Smooth muscle cell of the coronary artery (primary cell): ENCODE data around the gene MINK1. TPM values are rescaled to one million over a fixed set of nuclear protein-coding genes. Genes with fewer than 3 reads are reported as not detected.

ENCODE experiments used
- total RNA-seq: library from RNA; depleted of rRNA; stranded (reverse); fragments of >200 nt; gene quantifications from 2 replicates; pipeline ENCODE4 v1.2.3, GENCODE V29; 2014; ENCODE audit warnings: low replicate concordance

The MINK1 gene
- 20.7 and 36.0 TPM in 2 replicates for total RNA-seq

GRCh38 chr17:4833178-4833940, at the start of gene MINK1:
MINK1 (plus strand) TSS chr17:4833340; CDS start chr17:4833584, 244 bp downstream.

GRCh38 chr17:4786106-4786511, 47.0 kb upstream of the MINK1 start, which contains the start of gene VMO1:
VMO1 (minus strand) TSS chr17:4786364; CDS start chr17:4786352, 12 bp downstream.

GRCh38 chr17:4788807-4789700, 44.1 kb upstream of the MINK1 start, which contains the start of gene GLTPD2:
GLTPD2 (plus strand) TSS chr17:4788964; CDS start chr17:4789012, 48 bp downstream.

GRCh38 chr17:4802228-4802627, 30.9 kb upstream of the MINK1 start, which contains the start of gene C17orf114:
C17orf114 (minus strand) TSS chr17:4802328.

GRCh38 chr17:4806777-4807604, 26.1 kb upstream of the MINK1 start, which contains the start of gene PLD2:
PLD2 (plus strand) TSS chr17:4807152; CDS start chr17:4807773, 621 bp downstream.

GRCh38 chr17:4899341-4900230, 66.4 kb downstream of the MINK1 start, which contains the start of gene C17orf107:
C17orf107 (plus strand) TSS chr17:4899536; CDS start chr17:4899763, 227 bp downstream.

GRCh38 chr17:4903051-4903818, 70.1 kb downstream of the MINK1 start, which contains the start of gene CHRNE:
CHRNE (minus strand) TSS chr17:4903098; CDS start chr17:4903063, 35 bp downstream.

GRCh38 chr17:4931963-4932362, 98.8 kb downstream of the MINK1 start, which contains the start of gene GP1BA:
GP1BA (plus strand) TSS chr17:4932277; CDS start chr17:4932605, 328 bp downstream.

GRCh38 chr17:4939796-4940554, 106.8 kb downstream of the MINK1 start, which contains the start of the genes RNF167 and SLC25A11:
RNF167 (plus strand) TSS chr17:4940268; CDS start chr17:4940910, 642 bp downstream.
SLC25A11 (minus strand) TSS chr17:4940046; CDS start chr17:4939910, 136 bp downstream.

Other genes starting within 250 kb of the MINK1 start
- gene SMTNL2, start 248.8 kb upstream of the MINK1 start, total RNA-seq, result 0.12 TPM in 1 of 2 replicates, not detected in the other
- gene ALOX15, start 191.7 kb upstream of the MINK1 start, total RNA-seq, result not detected in 2 replicates
- gene PELP1, start 129.2 kb upstream of the MINK1 start, total RNA-seq, result 6.4 and 10.1 TPM in 2 replicates
- gene ARRB2, start 122.7 kb upstream of the MINK1 start, total RNA-seq, result 1.7 and 3.9 TPM in 2 replicates
- gene MED11, start 101.9 kb upstream of the MINK1 start, total RNA-seq, result 10.1 and 12.1 TPM in 2 replicates
- gene ZMYND15, start 93.5 kb upstream of the MINK1 start, total RNA-seq, result 0.23 TPM in 1 of 2 replicates, not detected in the other
- 0.59 and 0.83 TPM in 2 replicates for gene CXCL16, start 93.4 kb upstream of the MINK1 start, total RNA-seq
- not detected in 2 replicates for gene TM4SF5, start 61.5 kb upstream of the MINK1 start, total RNA-seq
- gene VMO1, start 47.0 kb upstream of the MINK1 start, total RNA-seq, result 0.08 and 0.23 TPM in 2 replicates
- not detected in 2 replicates for gene GLTPD2, start 44.4 kb upstream of the MINK1 start, total RNA-seq
- gene PSMB6, start 37.2 kb upstream of the MINK1 start, total RNA-seq, result 121 and 237 TPM in 2 replicates
- 15.1 and 16.5 TPM in 2 replicates for gene PLD2, start 26.2 kb upstream of the MINK1 start, total RNA-seq
- gene C17orf107, start 66.2 kb downstream of the MINK1 start, total RNA-seq, result 2.1 and 7.4 TPM in 2 replicates
- 0.38 and 0.47 TPM in 2 replicates for gene CHRNE, start 69.8 kb downstream of the MINK1 start, total RNA-seq
- gene GP1BA, start 98.9 kb downstream of the MINK1 start, total RNA-seq, result not detected in 2 replicates
- 51.1 and 76.2 TPM in 2 replicates for gene SLC25A11, start 106.7 kb downstream of the MINK1 start, total RNA-seq
- gene RNF167, start 106.9 kb downstream of the MINK1 start, total RNA-seq, result 12.1 and 13.3 TPM in 2 replicates
- 665 and 1,065 TPM in 2 replicates for gene PFN1, start 115.2 kb downstream of the MINK1 start, total RNA-seq
- gene ENO3, start 117.8 kb downstream of the MINK1 start, total RNA-seq, result 2.7 and 4.9 TPM in 2 replicates
- gene SPAG7, start 134.5 kb downstream of the MINK1 start, total RNA-seq, result 44.5 and 69.5 TPM in 2 replicates
- gene CAMTA2, start 154.3 kb downstream of the MINK1 start, total RNA-seq, result 4.1 TPM in 2 replicates
- 0.30 and 1.1 TPM in 2 replicates for gene INCA1, start 164.2 kb downstream of the MINK1 start, total RNA-seq
- 67.5 and 86.1 TPM in 2 replicates for gene KIF1C, start 164.6 kb downstream of the MINK1 start, total RNA-seq
- 0.15 and 0.82 TPM in 2 replicates for gene SLC52A1, start 202.1 kb downstream of the MINK1 start, total RNA-seq
- 0.47 and 0.90 TPM in 2 replicates for gene ZFP3, start 245.1 kb downstream of the MINK1 start, total RNA-seq